ENCODE data around the gene OGFOD2. TPM values are rescaled to one million over a fixed set of nuclear protein-coding genes. Genes with fewer than 3 reads are reported as not detected.

The OGFOD2 gene
- total RNA-seq, 1 donor from 2014 or later, result 18.1 TPM

DNA sequence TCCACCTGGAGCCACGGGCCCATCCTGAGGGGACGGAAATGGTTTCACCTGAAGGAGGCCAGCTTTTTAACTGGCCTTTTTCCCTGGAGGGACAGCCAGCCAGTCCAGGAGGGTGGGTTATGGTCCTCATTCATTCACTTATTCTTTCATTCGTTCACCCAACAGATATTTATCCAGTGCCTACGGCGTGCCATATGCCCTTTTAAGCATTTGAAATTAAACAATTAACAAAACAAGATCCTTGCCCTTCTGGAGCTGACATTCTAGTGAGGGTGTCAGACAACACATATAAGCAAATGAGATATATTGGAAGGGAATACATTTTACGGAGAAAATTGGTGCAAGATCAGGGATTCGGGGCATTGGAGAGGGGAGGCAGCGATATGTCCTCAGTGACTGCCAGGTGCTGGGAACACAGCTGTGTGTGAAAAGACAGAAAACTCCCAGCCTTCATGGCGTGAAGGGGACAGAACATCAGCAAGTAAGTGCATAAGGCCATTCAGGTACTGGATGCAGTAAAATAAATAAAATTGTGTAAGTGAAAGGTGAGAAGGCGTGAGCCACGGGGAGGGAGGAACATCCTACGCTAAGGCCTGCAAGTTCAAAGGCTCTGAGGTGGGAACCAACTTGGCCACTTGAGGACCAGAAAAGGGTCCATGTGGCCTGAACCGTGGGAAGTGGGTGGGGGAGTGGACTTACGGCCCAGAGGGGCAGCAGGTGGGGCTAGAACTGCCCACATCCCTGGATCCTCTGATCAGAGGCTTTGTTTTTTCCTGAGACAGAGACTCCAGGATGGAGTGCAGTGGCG, 8.1 kb upstream of the OGFOD2 start:
- DNase-seq (ENCODE audit: low read depth, low spot score), result no peak
- Mint-ChIP-seq H3K27me3 (ENCODE audit: low read depth) (no peaks in the 10 kb centered on the region), H3K4me1 (peaks cover 6% of the 10 kb centered on the region), H3K36me3 (ENCODE audit: low read depth) (no peaks in the 10 kb centered on the region), H3K27ac (ENCODE audit: unreplicated experiment) (no peak overlapping the region), H3K4me3 (peak overlapping the region; percentile 17), H3K9me3 (no peaks in the 10 kb centered on the region)
- TF ChIP-seq, protein P1, sequence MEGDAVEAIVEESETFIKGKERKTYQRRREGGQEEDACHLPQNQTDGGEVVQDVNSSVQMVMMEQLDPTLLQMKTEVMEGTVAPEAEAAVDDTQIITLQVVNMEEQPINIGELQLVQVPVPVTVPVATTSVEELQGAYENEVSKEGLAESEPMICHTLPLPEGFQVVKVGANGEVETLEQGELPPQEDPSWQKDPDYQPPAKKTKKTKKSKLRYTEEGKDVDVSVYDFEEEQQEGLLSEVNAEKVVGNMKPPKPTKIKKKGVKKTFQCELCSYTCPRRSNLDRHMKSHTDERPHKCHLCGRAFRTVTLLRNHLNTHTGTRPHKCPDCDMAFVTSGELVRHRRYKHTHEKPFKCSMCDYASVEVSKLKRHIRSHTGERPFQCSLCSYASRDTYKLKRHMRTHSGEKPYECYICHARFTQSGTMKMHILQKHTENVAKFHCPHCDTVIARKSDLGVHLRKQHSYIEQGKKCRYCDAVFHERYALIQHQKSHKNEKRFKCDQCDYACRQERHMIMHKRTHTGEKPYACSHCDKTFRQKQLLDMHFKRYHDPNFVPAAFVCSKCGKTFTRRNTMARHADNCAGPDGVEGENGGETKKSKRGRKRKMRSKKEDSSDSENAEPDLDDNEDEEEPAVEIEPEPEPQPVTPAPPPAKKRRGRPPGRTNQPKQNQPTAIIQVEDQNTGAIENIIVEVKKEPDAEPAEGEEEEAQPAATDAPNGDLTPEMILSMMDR (conservative IDR thresholded peaks at IDR 0.05), result no peak

DNA sequence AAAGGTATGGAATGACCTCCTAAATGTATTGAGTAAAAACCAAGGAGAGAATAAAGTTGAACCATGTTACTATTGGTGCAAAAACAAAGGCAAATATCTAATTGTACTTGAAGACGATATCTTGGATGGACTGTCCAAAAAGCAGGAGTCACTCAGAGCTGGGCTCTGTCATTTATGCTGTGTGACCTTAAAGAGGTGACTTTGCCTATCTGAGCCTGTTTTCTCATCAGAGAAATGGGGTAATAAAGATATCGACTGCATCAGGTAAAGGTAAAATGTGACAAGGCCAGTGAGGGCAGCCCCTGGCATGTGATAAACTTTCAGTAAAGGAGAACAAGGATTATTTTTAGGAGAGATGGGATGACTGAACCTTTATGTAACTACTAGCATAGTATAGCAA, 6.9 kb upstream of the OGFOD2 start:
- TF ChIP-seq, protein P1 (conservative IDR thresholded peaks at IDR 0.05), result no peak
- Mint-ChIP-seq H3K36me3 (ENCODE audit: low read depth) (no peaks in the 10 kb centered on the region), H3K4me1 (peaks cover 6% of the 10 kb centered on the region), H3K27me3 (ENCODE audit: low read depth) (no peaks in the 10 kb centered on the region), H3K4me3 (no peak overlapping the region), H3K27ac (ENCODE audit: unreplicated experiment) (no peak overlapping the region), H3K9me3 (no peaks in the 10 kb centered on the region)
- DNase-seq (ENCODE audit: low read depth, low spot score), result no peak

DNA sequence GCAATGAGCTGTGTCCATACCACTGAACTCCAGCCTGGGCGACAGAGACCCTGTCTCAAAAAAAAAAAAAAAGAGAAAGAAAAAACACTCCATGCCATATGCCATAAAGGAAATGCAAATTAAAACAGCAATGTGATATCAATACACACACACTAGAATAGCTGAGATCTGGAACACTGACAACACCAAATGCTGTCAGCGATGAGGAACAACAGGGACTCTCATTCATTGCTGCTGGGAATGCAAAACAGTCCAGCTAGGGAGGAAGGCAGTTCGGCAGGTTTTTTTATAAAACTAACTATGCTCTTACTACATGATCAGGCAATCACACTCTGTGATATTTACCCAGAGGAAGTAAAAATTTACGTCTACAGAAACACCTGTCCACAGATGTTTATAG, 5.4 kb upstream of the OGFOD2 start:
- H3K27ac Mint-ChIP-seq (ENCODE audit: unreplicated experiment), result no peak overlapping the region
- H3K4me3 Mint-ChIP-seq, result peak overlapping the region; percentile 28
- H3K27me3 Mint-ChIP-seq (ENCODE audit: low read depth), result peaks cover 3% of the 10 kb centered on the region
- H3K4me1 Mint-ChIP-seq, result peaks cover 12% of the 10 kb centered on the region
- DNase-seq (ENCODE audit: low read depth, low spot score), result no peak
- H3K36me3 Mint-ChIP-seq (ENCODE audit: low read depth), result no peaks in the 10 kb centered on the region
- TF ChIP-seq, protein P1 (conservative IDR thresholded peaks at IDR 0.05), result no peak
- H3K9me3 Mint-ChIP-seq, result no peaks in the 10 kb centered on the region

DNA sequence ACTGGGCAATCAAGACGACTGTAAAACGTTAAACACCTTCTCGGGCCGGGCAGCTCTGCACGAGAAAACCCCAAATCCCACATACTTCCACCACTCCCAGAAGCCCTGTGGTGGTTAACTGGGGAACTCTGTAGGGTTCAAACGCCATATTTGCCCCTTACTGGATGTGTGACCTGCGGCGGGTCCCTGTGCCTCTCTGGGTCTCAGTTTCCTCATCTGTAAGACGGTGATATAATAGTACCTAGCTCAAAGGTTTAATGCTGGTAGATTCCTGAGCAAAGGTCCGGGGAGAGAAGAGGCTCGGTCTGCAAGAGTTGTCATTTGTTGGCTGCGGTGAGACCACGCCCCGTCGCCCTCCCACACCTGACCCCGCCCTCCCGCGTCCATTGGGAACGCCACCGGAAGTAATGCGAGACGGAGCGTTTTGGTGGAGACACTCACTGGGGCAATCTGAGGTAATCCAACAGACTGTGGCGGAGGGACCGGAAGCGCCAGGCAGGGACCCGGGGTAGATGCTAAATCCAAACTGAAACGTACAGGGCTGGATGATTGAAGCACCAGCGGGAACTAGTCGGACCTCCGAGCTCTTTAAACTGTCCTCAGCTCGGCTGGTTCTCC, 661 bp upstream of the OGFOD2 start:
- H3K27me3 Mint-ChIP-seq (ENCODE audit: low read depth), result peaks cover 3% of the 10 kb centered on the region
- TF ChIP-seq, protein P1 (conservative IDR thresholded peaks at IDR 0.05), result no peak
- peak overlapping the region; percentile 99 for H3K4me3 Mint-ChIP-seq
- H3K36me3 Mint-ChIP-seq (ENCODE audit: low read depth), result no peaks in the 10 kb centered on the region
- H3K9me3 Mint-ChIP-seq, result no peaks in the 10 kb centered on the region
- peaks cover 21% of the 10 kb centered on the region for H3K4me1 Mint-ChIP-seq
- peak overlapping the region; percentile 100 for H3K27ac Mint-ChIP-seq (ENCODE audit: unreplicated experiment)
- peak; percentile 98 for DNase-seq (ENCODE audit: low read depth, low spot score)

DNA sequence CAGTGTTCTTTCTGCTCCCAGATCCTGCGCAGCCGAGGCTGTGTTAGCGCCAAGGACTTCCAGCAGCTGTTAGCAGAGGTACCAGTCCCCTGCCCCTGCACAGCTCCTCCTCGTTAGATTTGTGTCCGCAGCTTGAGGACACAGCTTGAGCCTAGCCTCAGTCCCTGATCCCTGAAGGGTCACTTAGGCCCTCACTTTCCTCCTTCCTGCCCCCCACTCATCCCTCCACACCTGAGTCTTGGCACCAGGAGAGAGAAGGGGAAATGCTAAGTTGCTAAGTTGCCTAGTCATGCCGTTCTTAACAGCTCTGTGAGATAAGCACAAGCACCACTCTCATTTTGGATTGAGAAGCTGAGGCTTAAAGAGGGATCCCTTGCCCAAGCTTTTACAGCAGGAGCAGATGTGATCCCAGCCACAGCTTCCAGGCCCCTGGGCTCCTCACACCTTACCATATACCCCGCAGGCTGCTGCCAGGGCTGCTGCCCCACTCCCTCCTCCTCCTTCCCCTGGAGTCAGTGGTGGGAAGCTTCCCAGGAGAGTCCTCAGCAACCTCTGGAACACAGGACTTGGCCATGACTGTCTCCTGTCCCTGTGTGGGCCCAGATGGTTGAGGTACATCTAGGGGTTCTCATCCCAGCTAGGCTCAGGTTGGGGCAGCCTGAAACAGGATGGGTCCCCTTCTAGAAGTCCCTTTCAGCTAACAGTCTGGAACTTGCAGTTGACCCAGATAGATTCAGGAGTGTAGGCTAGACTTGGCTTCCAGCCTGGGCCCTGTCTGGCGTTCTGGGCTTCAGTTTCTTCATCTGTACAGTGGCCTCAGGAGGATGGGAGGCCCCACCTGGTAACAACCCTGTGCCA, 975 bp downstream of the OGFOD2 start:
- TF ChIP-seq, protein P1 (conservative IDR thresholded peaks at IDR 0.05), result no peak
- Mint-ChIP-seq H3K27ac (ENCODE audit: unreplicated experiment) (peak overlapping the region; percentile 100), H3K4me1 (peaks cover 27% of the 10 kb centered on the region), H3K9me3 (no peaks in the 10 kb centered on the region), H3K36me3 (ENCODE audit: low read depth) (no peaks in the 10 kb centered on the region), H3K27me3 (ENCODE audit: low read depth) (peaks cover 6% of the 10 kb centered on the region), H3K4me3 (peak overlapping the region; percentile 99)
- DNase-seq (ENCODE audit: low read depth, low spot score), result no peak
